GM19467 (cell line): Measurements from ENCODE around the gene SOX30.

Source experiments
- ATAC-seq: cut with Tn5 transposase; IDR thresholded peaks from one replicate; pipeline ENCODE4 v1.9.1; 2021; ENCODE audit warnings: mild to moderate bottlenecking, moderate library complexity; ENCODE audit not compliant: unreplicated experiment

The SOX30 gene

DNA sequence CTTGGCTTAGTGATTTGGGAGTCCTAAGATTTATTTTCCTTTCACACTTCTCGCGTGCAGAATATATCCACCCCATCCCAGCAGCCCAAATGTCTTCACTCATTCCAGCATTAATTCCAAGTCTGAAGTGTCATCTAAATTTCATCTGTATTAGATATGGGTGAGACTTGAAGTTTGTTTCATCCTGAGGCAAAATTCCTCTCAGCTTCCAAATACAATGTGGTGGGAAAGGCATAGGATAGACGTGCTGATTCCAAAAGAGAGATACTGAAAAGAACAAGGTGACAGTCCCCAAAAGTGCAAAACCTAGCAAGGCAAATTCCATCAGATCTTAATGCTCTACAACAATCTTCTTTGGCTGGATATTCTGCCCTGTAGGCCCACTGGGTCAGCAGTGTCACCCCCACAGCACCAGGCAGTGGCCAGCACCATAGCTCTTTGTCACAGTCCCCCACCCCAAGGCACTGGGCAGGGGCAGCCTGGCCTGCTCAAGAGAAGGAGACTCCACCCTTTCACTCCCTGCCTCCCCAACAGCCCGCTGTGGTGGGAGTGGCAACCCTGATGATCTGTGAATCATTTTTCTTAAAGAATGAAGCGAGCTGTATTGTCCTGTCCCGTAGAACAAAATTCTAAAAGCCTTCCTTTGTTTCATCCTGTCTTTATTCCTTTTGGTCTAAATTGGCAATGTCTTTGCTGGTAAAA, 74.0 kb downstream of the SOX30 start:
- no peak for ATAC-seq

GRCh38 chr5:157576678-157577077, 75.6 kb downstream of the SOX30 start:
- no peak for ATAC-seq
